H1 (cell line): Measurements from ENCODE around the gene MYO5A.

Experiments
- CTCF ChIP-seq, 3 experiments: IDR thresholded peaks; 1 replicate in 2 of 3; 2 replicates in 1 of 3; pipeline versions ENCODE4 v1.5.1 to v1.6.1; 2011; ENCODE audit warnings: low read length in 3 of 3, mild to moderate bottlenecking in 3 of 3, inconsistent platforms in 2 of 3, low read depth in 1 of 3, moderate library complexity in 1 of 3; ENCODE audit not compliant: insufficient read depth in 1 of 3; ENCODE audit errors: control extremely low read depth in 1 of 3
- KDM5A ChIP-seq: fragments of 200-600 bp; IDR thresholded peaks from 2 replicates; pipeline ENCODE4 v1.7.1; 2012; ENCODE audit warnings: mild to moderate bottlenecking, low read length, inconsistent platforms, mixed read lengths
- POLR2A ChIP-seq, 2 experiments: IDR thresholded peaks; 1 replicate in 1 of 2; 2 replicates in 1 of 2; pipeline ENCODE4 v1.6.1; 2011; ENCODE audit warnings: low read depth in 2 of 2, low read length in 2 of 2, mild to moderate bottlenecking in 2 of 2; ENCODE audit errors: control extremely low read depth in 1 of 2

GRCh38 chr15:52289629-52290081 is 239.0 kb downstream of the MYO5A start:
- TF ChIP-seq CTCF (IDR thresholded peaks at IDR 0.05; ENCODE audit: control extremely low read depth in 1 of 3, insufficient read depth in 1 of 3, low read depth in 1 of 3, low read length in 3 of 3), result no peak
- TF ChIP-seq POLR2A (IDR thresholded peaks at IDR 0.05; ENCODE audit: control extremely low read depth in 1 of 2, low read depth in 2 of 2, low read length in 2 of 2), result no peak
- no peak for TF ChIP-seq KDM5A
